IgD-negative memory B cell (primary cell): Measurements from ENCODE around the gene ZNF521. TPM values are rescaled to one million over a fixed set of nuclear protein-coding genes. Genes with fewer than 3 reads are reported as not detected.

Experiments
- H3K27ac Mint-ChIP-seq, 3 donors: one replicate each; pipeline ENCODE4 v1.8.0; 2020 to 2022; ENCODE audit warnings: mild to moderate bottlenecking in 3 of 3, mixed read lengths in 3 of 3, moderate library complexity in 1 of 3
- H3K27me3 Mint-ChIP-seq: one replicate; pipeline ENCODE4 v1.8.0; 2021; ENCODE audit warnings: mixed read lengths
- H3K36me3 Mint-ChIP-seq: one replicate; pipeline ENCODE4 v1.8.0; 2020; ENCODE audit warnings: mild to moderate bottlenecking, mixed read lengths
- H3K4me1 Mint-ChIP-seq, 3 donors: one replicate each; pipeline ENCODE4 v1.8.0; 2020 to 2022; ENCODE audit warnings: mixed read lengths in 3 of 3, mild to moderate bottlenecking in 1 of 3
- H3K4me3 Mint-ChIP-seq, 4 donors: one replicate each; pipeline ENCODE4 v1.8.0; 2020 to 2022; ENCODE audit warnings: mild to moderate bottlenecking in 4 of 4, mixed read lengths in 4 of 4, moderate library complexity in 3 of 4
- H3K9me3 Mint-ChIP-seq, 3 donors: one replicate each; pipeline ENCODE4 v1.8.0; 2020 to 2021; ENCODE audit warnings: mixed read lengths in 3 of 3, mild to moderate bottlenecking in 1 of 3
- polyA plus RNA-seq: library from polyadenylated mRNA; unstranded; fragments of 300-500 nt; fragmentation: Illumina TruSeq; gene quantifications from one replicate; pipeline ENCODE4 v1.2.3, GENCODE V29; 2021

ZNF521 gene
- polyA plus RNA-seq, 1 donor from 2014 or later = not detected

DNA sequence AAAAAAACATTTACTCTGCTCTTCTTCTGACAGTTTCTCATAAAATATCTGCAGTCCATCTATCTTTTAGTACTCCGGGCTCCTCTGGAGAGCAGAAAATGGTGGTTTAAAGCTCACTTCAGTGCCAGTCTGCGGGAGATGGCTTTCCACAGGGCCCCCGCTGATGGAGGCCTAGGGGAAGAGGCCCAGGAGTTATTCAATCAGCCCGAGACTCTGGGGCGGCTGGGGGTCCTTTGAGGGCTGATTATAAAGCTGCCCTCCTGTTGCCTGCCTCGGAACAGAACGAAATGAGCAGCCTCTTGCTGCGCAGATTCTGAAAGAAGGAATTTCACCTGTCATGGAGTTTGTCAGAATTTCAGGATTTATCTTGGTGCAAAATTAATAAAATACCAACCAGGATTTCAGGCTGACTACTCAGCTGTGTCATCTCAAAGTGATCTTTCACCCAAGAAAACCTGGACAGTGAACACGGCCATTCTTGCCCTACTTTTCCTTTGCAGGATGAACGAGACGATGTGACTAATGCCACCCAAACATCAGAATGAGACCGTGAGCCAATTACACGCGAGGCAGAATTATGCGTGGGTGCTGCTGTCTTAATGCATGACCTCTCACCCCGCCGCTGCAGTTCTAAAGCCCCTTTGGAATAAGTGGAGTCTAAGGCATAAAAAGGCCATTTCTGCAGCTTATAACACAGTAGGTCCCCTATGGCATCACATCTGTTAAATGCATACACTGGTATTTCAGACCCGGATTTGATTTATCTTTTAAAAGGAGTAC, 273.8 kb downstream of the ZNF521 start:
- Mint-ChIP-seq H3K36me3 (no peaks in the 10 kb centered on the region), H3K4me1 (no peaks in the 10 kb centered on the region), H3K27ac (no peak overlapping the region), H3K4me3 (no peak overlapping the region), H3K9me3 (no peaks in the 10 kb centered on the region), H3K27me3 (no peaks in the 10 kb centered on the region)

DNA sequence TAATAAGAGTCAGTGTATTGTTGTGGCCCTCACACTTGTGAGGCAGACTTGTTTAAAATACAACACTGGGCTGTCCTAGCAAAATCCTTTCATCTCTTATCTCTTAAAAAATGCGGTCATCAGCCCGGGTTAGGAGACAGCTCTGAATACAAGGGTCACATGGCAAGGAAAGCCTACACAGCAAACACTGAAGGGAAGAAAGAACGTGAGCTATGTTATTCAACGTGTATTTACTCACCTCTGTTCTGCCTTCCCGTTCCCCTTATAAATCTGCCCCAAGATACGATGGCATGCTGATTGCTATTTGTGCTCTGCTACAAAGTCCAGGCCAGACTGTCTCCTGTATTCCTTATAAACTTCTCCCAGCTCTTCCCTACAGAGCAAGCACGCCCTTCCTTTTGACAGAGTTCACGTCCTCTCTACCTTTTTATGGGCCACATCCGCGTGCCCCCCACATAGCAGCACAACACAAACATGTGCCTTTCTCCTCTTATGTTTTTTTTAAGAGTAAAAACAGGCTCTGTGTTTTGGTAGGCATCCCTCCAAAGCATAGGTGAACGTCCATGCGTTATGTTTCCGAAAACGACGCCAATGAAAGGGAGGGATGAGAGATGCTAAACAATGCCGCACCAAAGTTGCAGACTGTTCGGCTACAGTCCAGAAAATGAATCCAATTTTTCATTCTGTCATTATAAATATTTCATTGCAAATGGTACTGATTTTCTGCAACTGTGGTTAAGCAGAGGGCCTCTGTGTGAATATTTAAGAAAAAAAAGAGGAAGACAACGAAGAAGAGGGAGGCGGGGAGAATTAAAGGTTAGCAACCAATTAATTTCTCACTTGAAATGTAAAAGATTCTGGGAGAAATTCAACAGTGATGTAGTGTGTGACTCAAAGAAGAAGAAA, 274.7 kb downstream of the ZNF521 start:
- Mint-ChIP-seq H3K27ac (no peak overlapping the region), H3K9me3 (no peaks in the 10 kb centered on the region), H3K4me1 (no peaks in the 10 kb centered on the region), H3K4me3 (no peak overlapping the region), H3K36me3 (no peaks in the 10 kb centered on the region), H3K27me3 (peaks cover 2% of the 10 kb centered on the region)

DNA sequence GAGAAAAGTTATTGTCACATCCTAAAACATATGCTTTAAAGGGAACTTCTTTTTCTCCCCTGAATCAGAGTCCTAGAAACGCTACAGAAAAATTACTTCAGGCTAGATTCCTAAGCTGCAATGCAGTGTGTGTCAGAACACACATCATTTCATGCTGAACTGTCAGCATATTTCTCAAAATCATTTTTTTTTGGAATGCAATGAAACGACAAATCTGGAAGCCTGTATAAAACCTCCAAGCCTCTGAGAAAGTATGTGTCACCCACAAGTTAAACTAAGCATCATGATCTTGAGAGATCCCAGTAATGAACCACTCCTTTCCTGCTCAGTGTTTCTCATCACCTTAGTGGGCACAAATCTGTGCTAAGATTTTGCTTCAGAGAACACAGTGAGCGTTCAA, 276.2 kb downstream of the ZNF521 start:
- H3K4me3 Mint-ChIP-seq = no peak overlapping the region
- peaks cover 4% of the 10 kb centered on the region for H3K27me3 Mint-ChIP-seq
- no peak overlapping the region for H3K27ac Mint-ChIP-seq
- no peaks in the 10 kb centered on the region for H3K9me3 Mint-ChIP-seq
- H3K4me1 Mint-ChIP-seq = no peaks in the 10 kb centered on the region
- H3K36me3 Mint-ChIP-seq = no peaks in the 10 kb centered on the region

DNA sequence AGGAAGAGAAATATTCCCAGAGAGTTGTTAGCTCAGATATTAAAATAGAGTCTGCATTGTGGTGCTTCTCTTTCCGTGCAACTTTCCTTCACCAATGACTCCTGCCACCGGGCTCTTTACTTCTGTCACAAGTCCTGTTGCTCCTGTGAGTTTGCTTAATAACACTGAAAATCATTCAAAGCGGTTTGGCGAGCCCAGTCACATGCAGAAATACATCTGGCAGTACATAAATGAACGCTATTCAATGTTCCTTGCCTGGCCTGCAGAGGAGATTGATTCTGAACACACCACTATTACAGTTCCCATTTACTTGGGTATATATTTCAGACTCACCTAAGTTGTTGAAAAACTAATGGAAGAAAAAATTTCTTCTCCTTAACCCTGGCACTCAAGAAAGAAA, 276.6 kb downstream of the ZNF521 start:
- Mint-ChIP-seq H3K4me1 (no peaks in the 10 kb centered on the region), H3K27me3 (peaks cover 7% of the 10 kb centered on the region), H3K36me3 (no peaks in the 10 kb centered on the region), H3K9me3 (no peaks in the 10 kb centered on the region), H3K27ac (no peak overlapping the region), H3K4me3 (no peak overlapping the region)

DNA sequence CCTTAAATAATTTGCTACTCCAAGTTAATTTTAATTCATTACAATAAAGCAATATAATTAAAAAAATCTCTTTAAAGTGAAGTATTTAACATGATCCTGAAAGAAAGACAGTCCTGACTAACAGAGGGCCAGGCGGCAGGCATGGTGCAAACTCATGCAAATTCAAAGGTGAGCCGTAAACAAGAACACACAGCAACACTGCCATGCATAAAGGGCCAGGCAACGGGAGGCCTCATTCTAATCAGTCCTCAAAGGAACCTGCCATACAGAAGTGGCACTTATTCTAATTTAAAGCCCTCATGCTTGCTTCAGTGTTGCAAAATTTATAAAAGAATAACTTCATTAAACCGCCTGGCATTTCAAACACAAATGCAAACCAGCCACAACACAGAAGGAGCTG, 277.0 kb downstream of the ZNF521 start:
- Mint-ChIP-seq H3K36me3 (no peaks in the 10 kb centered on the region), H3K27me3 (peaks cover 7% of the 10 kb centered on the region), H3K27ac (no peak overlapping the region), H3K4me1 (no peaks in the 10 kb centered on the region), H3K4me3 (no peak overlapping the region), H3K9me3 (no peaks in the 10 kb centered on the region)

DNA sequence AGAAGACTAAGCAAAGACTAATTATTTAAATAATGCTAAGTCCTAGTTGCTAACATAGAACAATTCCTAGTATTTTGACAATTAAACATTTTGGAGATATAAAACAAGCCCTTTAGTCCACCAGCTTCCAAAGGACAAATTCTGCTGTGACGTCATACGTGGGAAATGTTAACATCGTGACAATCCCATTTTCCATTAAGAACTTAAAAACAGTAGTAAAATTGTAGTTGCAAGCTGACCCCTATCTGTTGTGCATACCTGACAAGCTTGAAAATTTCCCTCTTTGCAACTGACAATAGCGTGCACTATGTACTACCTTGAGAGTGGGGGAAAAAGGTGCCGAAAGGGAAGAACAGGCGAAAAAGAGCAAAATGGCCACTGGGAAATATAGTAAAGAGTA, 279.8 kb downstream of the ZNF521 start:
- no peaks in the 10 kb centered on the region for H3K4me1 Mint-ChIP-seq
- H3K27me3 Mint-ChIP-seq = peaks cover 10% of the 10 kb centered on the region
- no peaks in the 10 kb centered on the region for H3K9me3 Mint-ChIP-seq
- no peak overlapping the region for H3K4me3 Mint-ChIP-seq
- H3K36me3 Mint-ChIP-seq = no peaks in the 10 kb centered on the region
- no peak overlapping the region for H3K27ac Mint-ChIP-seq

DNA sequence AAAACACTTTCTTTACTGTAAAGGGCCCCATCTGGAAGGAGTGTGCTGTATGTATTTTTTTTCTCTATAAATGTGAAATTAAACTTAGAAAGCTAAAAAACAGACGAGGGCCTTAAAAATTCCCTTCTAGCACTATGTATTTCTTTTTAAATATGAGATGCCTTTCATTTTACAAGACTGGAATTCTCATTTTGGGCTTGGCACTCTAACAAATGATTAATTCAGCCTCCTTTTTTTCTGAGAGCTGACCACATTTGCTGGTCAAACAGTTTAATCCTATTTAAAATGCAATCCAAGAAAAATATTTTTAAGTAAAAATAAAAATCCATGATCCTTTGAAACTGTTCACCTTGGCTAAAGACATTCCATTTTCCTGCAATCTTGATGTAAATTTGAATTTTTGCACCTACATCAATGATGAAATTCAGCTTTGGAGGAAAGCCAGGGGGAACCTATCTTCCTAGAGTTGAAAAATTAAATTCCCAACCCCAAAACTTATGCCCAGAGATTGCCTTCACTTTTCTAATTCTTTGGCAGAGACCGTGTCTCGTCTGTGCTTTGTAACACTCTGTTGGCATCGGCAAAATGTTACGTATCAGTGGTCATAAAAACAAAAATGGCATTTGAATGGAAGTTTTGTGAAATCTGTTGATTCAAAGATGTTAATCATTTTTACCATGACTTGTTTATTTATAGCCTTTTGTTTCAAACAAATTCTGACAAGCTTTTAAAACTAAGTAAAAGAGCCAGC, 284.5 kb downstream of the ZNF521 start:
- H3K4me1 Mint-ChIP-seq = no peaks in the 10 kb centered on the region
- H3K27ac Mint-ChIP-seq = no peak overlapping the region
- no peak overlapping the region for H3K4me3 Mint-ChIP-seq
- H3K36me3 Mint-ChIP-seq = peaks cover 2% of the 10 kb centered on the region
- peaks cover 8% of the 10 kb centered on the region for H3K27me3 Mint-ChIP-seq
- no peaks in the 10 kb centered on the region for H3K9me3 Mint-ChIP-seq

DNA sequence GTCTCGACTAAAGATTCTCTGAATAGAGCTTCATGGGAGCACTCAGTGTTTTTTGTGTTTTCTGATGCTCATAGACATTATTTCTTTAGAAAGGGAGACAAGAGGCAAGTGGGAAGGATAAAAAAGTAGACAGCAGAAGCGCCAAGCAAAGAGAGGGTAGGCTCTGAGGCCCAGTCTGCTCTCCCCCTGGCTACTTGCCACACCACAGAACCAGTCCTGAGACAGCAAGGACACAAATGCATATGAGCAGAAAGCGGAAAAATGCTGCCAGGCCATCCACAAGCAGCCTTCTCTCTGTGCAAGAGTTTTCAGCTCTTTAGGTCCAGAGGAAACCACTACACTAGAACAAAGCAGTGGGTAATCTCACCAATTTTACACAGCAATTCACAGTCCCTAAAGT, 285.4 kb downstream of the ZNF521 start:
- Mint-ChIP-seq H3K27ac (peak overlapping the region in 1 of 3 donors; percentile 61), H3K4me3 (no peak overlapping the region), H3K27me3 (peaks cover 8% of the 10 kb centered on the region), H3K4me1 (no peaks in the 10 kb centered on the region), H3K36me3 (peaks cover 2% of the 10 kb centered on the region), H3K9me3 (no peaks in the 10 kb centered on the region)

DNA sequence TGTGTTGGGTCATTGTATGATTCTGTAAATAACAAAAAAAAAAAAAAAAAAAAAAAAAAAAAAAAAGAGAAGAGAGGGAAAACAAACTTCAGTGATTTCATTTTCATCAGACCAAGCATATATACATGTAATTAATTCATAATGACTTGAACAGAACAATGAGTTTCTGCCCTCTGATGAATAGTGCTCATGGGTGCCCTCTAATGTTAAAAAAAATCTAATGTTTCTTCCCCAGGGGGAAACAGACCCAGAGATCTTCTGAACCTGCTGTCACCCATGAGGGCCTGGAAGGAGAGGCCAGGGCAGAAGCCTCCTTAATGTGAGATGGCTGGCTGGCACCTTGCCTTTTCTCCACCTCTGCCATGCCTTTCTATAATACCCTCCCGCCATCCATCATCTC, 289.2 kb downstream of the ZNF521 start:
- H3K9me3 Mint-ChIP-seq = no peaks in the 10 kb centered on the region
- H3K36me3 Mint-ChIP-seq = peaks cover 2% of the 10 kb centered on the region
- no peak overlapping the region for H3K27ac Mint-ChIP-seq
- peaks cover 1% of the 10 kb centered on the region for H3K27me3 Mint-ChIP-seq
- H3K4me3 Mint-ChIP-seq = no peak overlapping the region
- no peaks in the 10 kb centered on the region for H3K4me1 Mint-ChIP-seq

DNA sequence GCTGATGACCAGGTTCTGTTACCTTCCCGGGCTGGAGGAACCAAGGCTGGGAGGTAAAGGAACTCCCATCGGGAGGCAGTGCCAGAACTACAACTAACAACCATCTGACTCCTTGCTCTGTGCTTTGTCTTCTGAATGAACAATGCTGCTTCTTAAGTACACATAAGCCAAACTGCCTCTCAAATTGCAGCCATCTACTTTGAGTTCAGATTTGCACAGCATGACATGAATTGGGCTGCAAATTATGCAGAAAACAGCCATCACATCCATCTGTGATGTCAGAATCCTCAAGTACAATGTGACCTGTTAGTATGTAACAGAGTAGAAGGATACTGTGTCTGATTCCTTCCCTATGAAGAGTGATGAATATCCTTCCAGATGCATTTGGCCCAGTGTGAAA, 290.6 kb downstream of the ZNF521 start:
- peaks cover 1% of the 10 kb centered on the region for H3K27me3 Mint-ChIP-seq
- no peak overlapping the region for H3K27ac Mint-ChIP-seq
- H3K9me3 Mint-ChIP-seq = no peaks in the 10 kb centered on the region
- no peaks in the 10 kb centered on the region for H3K4me1 Mint-ChIP-seq
- H3K36me3 Mint-ChIP-seq = peaks cover 2% of the 10 kb centered on the region
- H3K4me3 Mint-ChIP-seq = no peak overlapping the region

DNA sequence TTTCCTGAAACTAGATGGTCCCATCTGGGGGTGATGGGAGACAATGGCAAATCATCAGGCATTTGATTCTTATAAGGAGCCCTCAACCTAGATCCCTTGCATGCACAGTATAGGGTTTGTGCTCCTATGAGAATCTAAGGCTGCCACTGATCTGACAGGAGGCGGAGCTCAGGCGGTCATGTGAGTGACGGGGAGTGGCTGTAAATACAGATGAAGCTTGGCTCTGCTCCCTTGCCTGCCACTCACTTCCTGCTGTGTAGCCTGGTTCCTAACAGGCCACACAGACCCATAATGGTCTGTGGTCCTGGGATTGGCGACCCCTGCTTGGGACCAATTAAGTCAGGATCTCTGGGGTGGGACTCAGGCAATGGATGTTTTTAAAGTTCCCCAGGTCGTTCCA, 293.4 kb downstream of the ZNF521 start:
- Mint-ChIP-seq H3K9me3 (no peaks in the 10 kb centered on the region), H3K4me1 (no peaks in the 10 kb centered on the region), H3K27me3 (peaks cover 1% of the 10 kb centered on the region), H3K27ac (no peak overlapping the region), H3K4me3 (no peak overlapping the region), H3K36me3 (peaks cover 2% of the 10 kb centered on the region)

DNA sequence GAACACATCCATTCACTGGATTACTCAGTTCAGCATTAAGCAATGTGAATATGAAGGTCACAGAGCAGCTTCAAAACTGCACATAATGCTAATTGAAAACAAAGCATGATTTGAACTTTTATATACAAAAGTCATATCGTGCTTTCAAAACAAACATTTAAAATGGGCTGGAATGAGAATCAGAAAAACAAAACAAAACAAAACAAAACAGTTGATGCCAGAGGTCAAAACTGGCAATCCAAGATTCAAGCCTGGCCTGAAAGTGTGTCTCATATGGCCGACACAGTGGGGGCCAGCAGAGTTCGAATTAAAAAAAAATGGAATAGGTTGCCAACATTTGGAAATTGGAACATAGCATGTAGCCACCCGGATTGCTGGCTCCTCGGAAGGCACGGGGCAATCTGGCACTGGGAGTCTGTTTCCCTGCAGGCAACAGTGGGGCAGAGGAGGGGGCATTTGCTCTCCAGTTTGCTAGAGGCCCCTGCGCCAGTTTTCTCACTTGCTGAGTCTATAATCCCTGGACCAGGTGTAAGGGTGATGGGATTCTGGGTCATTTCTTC, 294.4 kb downstream of the ZNF521 start:
- H3K4me3 Mint-ChIP-seq = no peak overlapping the region
- no peaks in the 10 kb centered on the region for H3K4me1 Mint-ChIP-seq
- peaks cover 1% of the 10 kb centered on the region for H3K27me3 Mint-ChIP-seq
- no peaks in the 10 kb centered on the region for H3K36me3 Mint-ChIP-seq
- H3K9me3 Mint-ChIP-seq = no peaks in the 10 kb centered on the region
- no peak overlapping the region for H3K27ac Mint-ChIP-seq

DNA sequence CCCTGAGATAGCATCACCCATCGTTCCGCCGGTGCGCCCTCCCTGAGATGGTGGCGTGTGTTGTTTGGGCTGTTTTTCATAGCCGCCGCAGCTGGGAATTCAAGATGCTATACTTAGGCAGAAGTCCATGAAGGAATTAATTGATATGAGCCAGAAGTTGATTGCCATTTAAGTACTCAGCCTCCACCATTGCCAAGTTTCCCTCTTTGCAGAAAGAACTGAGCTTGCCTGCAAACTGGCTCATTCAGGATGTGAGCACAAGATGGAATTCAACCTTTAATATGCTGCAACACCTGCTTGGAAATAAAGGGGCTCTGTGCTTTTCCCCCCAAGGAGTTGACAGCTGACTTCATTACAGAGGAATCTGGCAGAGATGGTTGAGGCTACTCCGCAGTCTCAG, 295.5 kb downstream of the ZNF521 start:
- Mint-ChIP-seq H3K4me1 (no peaks in the 10 kb centered on the region), H3K36me3 (no peaks in the 10 kb centered on the region), H3K9me3 (no peaks in the 10 kb centered on the region), H3K4me3 (no peak overlapping the region), H3K27me3 (peaks cover 1% of the 10 kb centered on the region), H3K27ac (no peak overlapping the region)

DNA sequence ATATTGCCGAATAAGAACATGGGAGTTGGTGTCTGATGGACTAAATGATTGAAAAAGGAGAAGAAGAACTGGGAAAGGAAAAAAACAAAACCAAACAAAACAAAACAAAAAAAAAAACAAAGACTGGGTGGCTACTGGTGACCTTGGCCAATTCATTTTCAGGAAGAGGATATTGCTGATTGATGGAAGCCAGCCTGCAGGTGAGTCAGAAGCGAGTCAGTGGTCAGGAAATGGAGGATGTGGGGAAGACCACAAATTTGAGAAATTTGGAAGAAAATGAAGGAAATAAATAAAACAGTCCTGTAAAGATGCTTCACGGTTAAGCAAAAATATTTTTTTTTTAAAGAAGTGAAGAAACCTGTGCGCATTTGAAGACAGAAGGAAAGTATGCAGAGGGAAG, 296.9 kb downstream of the ZNF521 start:
- no peaks in the 10 kb centered on the region for H3K4me1 Mint-ChIP-seq
- no peaks in the 10 kb centered on the region for H3K36me3 Mint-ChIP-seq
- peaks cover 3% of the 10 kb centered on the region for H3K27me3 Mint-ChIP-seq
- peaks cover 0 to 2% (median 0%) of the 10 kb centered on the region in 3 donors for H3K9me3 Mint-ChIP-seq
- no peak overlapping the region for H3K27ac Mint-ChIP-seq
- no peak overlapping the region for H3K4me3 Mint-ChIP-seq

DNA sequence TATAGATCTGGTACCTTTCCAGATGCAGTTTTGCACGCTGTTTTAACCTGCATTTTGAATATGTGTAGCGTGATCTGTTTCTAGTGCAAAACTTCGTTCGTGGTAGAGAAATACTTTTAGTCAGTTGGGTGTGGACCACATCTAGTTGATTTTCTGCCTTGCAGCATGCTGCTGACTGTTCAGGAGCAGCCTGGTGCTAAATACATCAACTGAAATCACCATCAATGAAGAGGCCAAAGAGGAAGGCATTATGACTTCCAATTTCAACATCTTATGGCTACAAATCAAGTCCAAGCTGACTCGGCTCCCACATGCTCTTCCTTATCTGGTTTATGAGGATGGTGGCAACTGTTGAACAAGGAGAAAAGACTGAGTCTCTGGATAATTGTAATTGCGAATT, 298.5 kb downstream of the ZNF521 start:
- Mint-ChIP-seq H3K27ac (no peak overlapping the region), H3K4me1 (no peaks in the 10 kb centered on the region), H3K4me3 (no peak overlapping the region), H3K27me3 (peaks cover 3% of the 10 kb centered on the region), H3K9me3 (peaks cover 0 to 2% (median 0%) of the 10 kb centered on the region in 3 donors), H3K36me3 (no peaks in the 10 kb centered on the region)
